K562 (cell line): ENCODE results near the gene ZNF594.

ENCODE experiments used
- CTCF ChIP-seq, 3 experiments: IDR thresholded peaks in 2 of 3; conservative IDR thresholded peaks in 1 of 3; 2 replicates each; pipeline ENCODE4 v1.5.1; 2011 to 2012; ENCODE audit warnings: low read length in 3 of 3, mild to moderate bottlenecking in 3 of 3, control low read depth in 2 of 3, improper control_type of control experiment in 1 of 3, inconsistent platforms in 1 of 3, low read depth in 1 of 3, mixed read lengths in 1 of 3, moderate library complexity in 1 of 3; ENCODE audit not compliant: insufficient read depth in 2 of 3
- ZNF274 ChIP-seq: IDR thresholded peaks from 2 replicates; pipeline ENCODE4 v1.6.1; 2011; ENCODE audit warnings: low read depth, mild to moderate bottlenecking, low read length, moderate library complexity, borderline replicate concordance

- no peak for TF ChIP-seq CTCF (IDR thresholded peaks at IDR 0.05 in 2 of 3, conservative IDR thresholded peaks at IDR 0.05 in 1 of 3; ENCODE audit: insufficient read depth in 2 of 3, low read depth in 1 of 3, low read length in 3 of 3)
- no peak for TF ChIP-seq ZNF274
Observed at GRCh38 chr17:5181509-5182305, 10.0 kb downstream of the ZNF594 start.
